ENCODE results near the gene PRKG1. TPM values are rescaled to one million over a fixed set of nuclear protein-coding genes. Genes with fewer than 3 reads are reported as not detected.
"Not testable (repeated sequence)": the region's sequence is repeated elsewhere in the genome, so short reads cannot be mapped to it uniquely, and the experiment has no call there.

PRKG1 gene
- total and polyA plus RNA-seq, 7 experiments from 2014 or later = 0.19 TPM; not detected in 6

DNA sequence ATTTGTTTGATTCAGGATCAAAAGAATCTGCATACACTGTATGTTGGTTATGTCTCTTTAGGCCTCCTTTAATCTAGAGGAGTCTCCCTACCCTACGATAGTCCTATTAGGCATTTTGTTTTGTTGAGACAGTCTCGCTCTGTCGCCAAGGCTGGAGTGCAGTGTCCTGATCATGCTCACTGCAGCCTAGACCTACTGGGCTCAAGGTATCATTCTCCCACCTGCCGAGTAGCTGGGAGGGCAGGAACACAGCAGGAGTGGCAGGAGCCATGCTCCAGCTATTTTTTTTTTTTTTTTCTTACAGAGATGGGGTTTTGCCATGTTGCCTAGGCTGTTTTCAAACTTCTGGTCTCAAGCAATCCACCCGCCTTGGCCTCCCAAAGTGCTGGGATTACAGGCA, 1116.8 kb downstream of the PRKG1 start:
- H3K9me3 Mint-ChIP-seq = no peaks in the 10 kb centered on the region
- no peaks in the 10 kb centered on the region for H3K36me3 Mint-ChIP-seq

DNA sequence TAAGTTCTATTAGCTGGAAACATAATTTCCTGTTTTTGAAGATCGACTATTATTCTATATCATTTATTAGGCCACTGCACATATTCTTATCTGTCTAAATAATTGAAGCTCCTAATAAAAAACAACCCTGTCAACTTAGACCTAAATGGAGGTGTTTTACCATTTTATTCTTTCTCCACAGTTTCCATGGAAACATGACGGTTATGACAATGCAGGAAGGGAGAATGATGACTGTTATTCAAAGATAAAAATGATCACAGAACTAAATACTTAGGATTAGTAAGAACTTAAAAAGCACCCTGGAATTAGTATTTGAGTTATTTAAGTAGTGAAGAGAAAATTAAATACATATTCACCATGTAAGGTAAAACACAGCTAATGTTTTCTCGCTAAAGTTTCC, 1119.9 kb downstream of the PRKG1 start:
- Histone ChIP-seq H3K27me3 (ENCODE audit: control insufficient read depth in 2 of 2, insufficient read depth in 2 of 2, low read length in 2 of 2) (no peaks in the 10 kb centered on the region), H3K9me3 (ENCODE audit: control insufficient read depth in 2 of 3, low read length in 3 of 3) (no peaks in the 10 kb centered on the region), H3K4me3 (ENCODE audit: low read length) (no peak overlapping the region), H3K4me1 (ENCODE audit: control insufficient read depth in 2 of 2, insufficient read depth in 2 of 2, low read length in 2 of 2) (no peaks in the 10 kb centered on the region), H3K27ac (ENCODE audit: low read depth, low read length) (no peak overlapping the region), H3K36me3 (ENCODE audit: control insufficient read depth in 2 of 3, insufficient read depth in 3 of 3, low read length in 3 of 3) (no peaks in the 10 kb centered on the region)
- Mint-ChIP-seq H3K27ac (no peak overlapping the region), H3K27me3 (no peaks in the 10 kb centered on the region), H3K9me3 (no peaks in the 10 kb centered on the region), H3K4me3 (no peak overlapping the region), H3K36me3 (no peaks in the 10 kb centered on the region), H3K4me1 (no peaks in the 10 kb centered on the region)
- CTCF ChIA-PET = no interaction called here
- ATAC-seq (no peak), DNase-seq (no peak)
- POLR2A ChIA-PET = no interaction called here
- intact Hi-C loops (cut with micrococcal nuclease) = no loop called here

More for the DNA sequence above, 1116.8 kb downstream of the PRKG1 start:
- Histone ChIP-seq H3K27ac (ENCODE audit: low read depth, low read length) (no peak overlapping the region), H3K36me3 (ENCODE audit: control insufficient read depth in 2 of 3, insufficient read depth in 3 of 3, low read length in 3 of 3) (no peaks in the 10 kb centered on the region), H3K4me1 (ENCODE audit: control insufficient read depth in 2 of 2, insufficient read depth in 2 of 2, low read length in 2 of 2) (no peaks in the 10 kb centered on the region), H3K27me3 (ENCODE audit: control insufficient read depth in 2 of 2, insufficient read depth in 2 of 2, low read length in 2 of 2) (no peaks in the 10 kb centered on the region), H3K4me3 (ENCODE audit: low read length) (no peak overlapping the region), H3K9me3 (ENCODE audit: control insufficient read depth in 2 of 3, low read length in 3 of 3) (no peaks in the 10 kb centered on the region)
- Mint-ChIP-seq H3K27me3 (peaks cover 0 to 2% (median 0%) of the 10 kb centered on the region in 5 donors), H3K4me1 (no peaks in the 10 kb centered on the region), H3K27ac (no peak overlapping the region), H3K4me3 (no peak overlapping the region)
- no peak for DNase-seq
- intact Hi-C loops (cut with micrococcal nuclease) = no loop called here
- no peak for ATAC-seq
- POLR2A ChIA-PET = no interaction called here
- CTCF ChIA-PET = no interaction called here

- Mint-ChIP-seq H3K4me3 (no peak overlapping the region), H3K36me3 (no peaks in the 10 kb centered on the region), H3K4me1 (no peaks in the 10 kb centered on the region), H3K27ac (no peak overlapping the region), H3K27me3 (no peaks in the 10 kb centered on the region), H3K9me3 (no peaks in the 10 kb centered on the region)
- intact Hi-C loops (cut with micrococcal nuclease) = no loop called here
- ChIA-PET POLR2A (no interaction called here), CTCF (no interaction called here)
- no peaks in the 10 kb centered on the region for H3K36me3 ChIP-seq (ENCODE audit: control insufficient read depth in 2 of 3, insufficient read depth in 3 of 3, low read length in 3 of 3)
- H3K9me3 ChIP-seq (ENCODE audit: control insufficient read depth in 2 of 3, low read length in 3 of 3) = no peaks in the 10 kb centered on the region
- no peak overlapping the region for H3K4me3 ChIP-seq (ENCODE audit: low read length)
- H3K4me1 ChIP-seq (ENCODE audit: control insufficient read depth in 2 of 2, insufficient read depth in 2 of 2, low read length in 2 of 2) = no peaks in the 10 kb centered on the region
- H3K27ac ChIP-seq (ENCODE audit: low read depth, low read length) = no peak overlapping the region
- no peaks in the 10 kb centered on the region for H3K27me3 ChIP-seq (ENCODE audit: control insufficient read depth in 2 of 2, insufficient read depth in 2 of 2, low read length in 2 of 2)
- no peak for ATAC-seq
- DNase-seq = no peak
Measured at GRCh38 chr10:52194716-52195115, 1120.4 kb downstream of the PRKG1 start.

DNA sequence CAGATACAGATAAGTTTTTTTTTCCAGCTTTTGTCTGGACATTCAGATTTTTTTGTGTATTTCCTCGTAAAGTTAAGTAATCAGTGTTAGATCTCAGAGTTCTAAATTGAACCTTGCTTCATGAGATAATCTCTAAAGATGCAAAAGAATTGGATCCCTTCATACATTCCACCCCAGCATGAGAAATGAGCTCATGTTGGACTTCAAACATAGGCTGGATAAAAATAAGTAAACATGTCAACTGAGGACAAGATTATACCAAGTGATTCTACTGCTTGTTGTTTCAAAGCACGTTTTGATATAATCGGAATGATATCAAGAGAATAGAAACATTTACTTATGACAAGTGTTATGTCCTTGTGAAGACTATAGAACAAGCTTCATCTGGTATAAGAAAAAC, 1122.8 kb downstream of the PRKG1 start:
- Histone ChIP-seq H3K9me3 (ENCODE audit: control insufficient read depth in 2 of 3, low read length in 3 of 3) (no peaks in the 10 kb centered on the region), H3K27me3 (ENCODE audit: control insufficient read depth in 2 of 2, insufficient read depth in 2 of 2, low read length in 2 of 2) (no peaks in the 10 kb centered on the region), H3K27ac (ENCODE audit: low read depth, low read length) (no peak overlapping the region), H3K4me3 (ENCODE audit: low read length) (no peak overlapping the region), H3K36me3 (ENCODE audit: control insufficient read depth in 2 of 3, insufficient read depth in 3 of 3, low read length in 3 of 3) (no peaks in the 10 kb centered on the region), H3K4me1 (ENCODE audit: control insufficient read depth in 2 of 2, insufficient read depth in 2 of 2, low read length in 2 of 2) (no peaks in the 10 kb centered on the region)
- H3K4me3 Mint-ChIP-seq = no peak overlapping the region
- no peaks in the 10 kb centered on the region for H3K27me3 Mint-ChIP-seq
- no peaks in the 10 kb centered on the region for H3K36me3 Mint-ChIP-seq
- ChIA-PET CTCF (no interaction called here), POLR2A (no interaction called here)
- no peak overlapping the region for H3K27ac Mint-ChIP-seq
- intact Hi-C loops (cut with micrococcal nuclease) = no loop called here
- H3K4me1 Mint-ChIP-seq = no peaks in the 10 kb centered on the region
- no peaks in the 10 kb centered on the region for H3K9me3 Mint-ChIP-seq
- no peak for ATAC-seq
- no peak for DNase-seq

- Histone ChIP-seq H3K4me3 (ENCODE audit: low read length) (no peak overlapping the region), H3K27ac (ENCODE audit: low read depth, low read length) (no peak overlapping the region), H3K9me3 (ENCODE audit: control insufficient read depth in 2 of 3, low read length in 3 of 3) (no peaks in the 10 kb centered on the region), H3K27me3 (ENCODE audit: control insufficient read depth in 2 of 2, insufficient read depth in 2 of 2, low read length in 2 of 2) (no peaks in the 10 kb centered on the region), H3K4me1 (ENCODE audit: control insufficient read depth in 2 of 2, insufficient read depth in 2 of 2, low read length in 2 of 2) (no peaks in the 10 kb centered on the region), H3K36me3 (ENCODE audit: control insufficient read depth in 2 of 3, insufficient read depth in 3 of 3, low read length in 3 of 3) (no peaks in the 10 kb centered on the region)
- no peak overlapping the region for H3K27ac Mint-ChIP-seq
- no peak overlapping the region for H3K4me3 Mint-ChIP-seq
- POLR2A ChIA-PET = no interaction called here
- H3K36me3 Mint-ChIP-seq = no peaks in the 10 kb centered on the region
- ATAC-seq (no peak), DNase-seq (no peak)
- intact Hi-C loops (cut with micrococcal nuclease) = no loop called here
- no peaks in the 10 kb centered on the region for H3K27me3 Mint-ChIP-seq
- CTCF ChIA-PET = no interaction called here
- H3K9me3 Mint-ChIP-seq = no peaks in the 10 kb centered on the region
- no peaks in the 10 kb centered on the region for H3K4me1 Mint-ChIP-seq
Measured at GRCh38 chr10:52198540-52198939, 1124.3 kb downstream of the PRKG1 start.

DNA sequence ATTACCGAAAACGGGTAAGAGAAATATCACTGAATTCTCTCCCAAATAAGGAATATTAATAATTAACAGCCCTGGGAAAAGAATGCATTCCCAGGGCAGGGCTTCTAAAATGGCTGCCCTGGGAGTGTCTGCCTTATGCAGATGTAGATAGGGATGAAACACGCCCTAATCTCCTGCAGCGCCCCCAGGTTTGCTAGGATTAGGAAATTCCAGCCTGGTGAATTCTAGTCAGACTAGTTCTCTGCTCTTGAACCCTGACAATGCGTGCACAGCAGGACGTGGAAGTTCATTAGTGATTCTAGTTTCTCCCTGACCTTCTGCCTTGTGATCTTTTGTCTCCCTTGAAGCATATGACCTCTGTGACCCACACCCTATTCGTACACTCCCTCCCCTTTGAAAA, 1130.6 kb downstream of the PRKG1 start:
- H3K9me3 Mint-ChIP-seq; H3K4me1 Mint-ChIP-seq; H3K36me3 Mint-ChIP-seq; DNase-seq; H3K9me3 ChIP-seq (ENCODE audit: control insufficient read depth in 2 of 3, low read length in 3 of 3); H3K4me3 ChIP-seq (ENCODE audit: low read length); POLR2A ChIA-PET; ATAC-seq; H3K27ac Mint-ChIP-seq; intact Hi-C loops (cut with micrococcal nuclease); H3K27me3 ChIP-seq (ENCODE audit: control insufficient read depth in 2 of 2, insufficient read depth in 2 of 2, low read length in 2 of 2); H3K36me3 ChIP-seq (ENCODE audit: control insufficient read depth in 2 of 3, insufficient read depth in 3 of 3, low read length in 3 of 3); H3K27ac ChIP-seq (ENCODE audit: low read depth, low read length); CTCF ChIA-PET; H3K4me1 ChIP-seq (ENCODE audit: control insufficient read depth in 2 of 2, insufficient read depth in 2 of 2, low read length in 2 of 2); H3K4me3 Mint-ChIP-seq: not testable (repeated sequence)
- H3K27me3 Mint-ChIP-seq = peaks cover 0 to 19% (median 14%) of the 10 kb centered on the region in 5 donors

DNA sequence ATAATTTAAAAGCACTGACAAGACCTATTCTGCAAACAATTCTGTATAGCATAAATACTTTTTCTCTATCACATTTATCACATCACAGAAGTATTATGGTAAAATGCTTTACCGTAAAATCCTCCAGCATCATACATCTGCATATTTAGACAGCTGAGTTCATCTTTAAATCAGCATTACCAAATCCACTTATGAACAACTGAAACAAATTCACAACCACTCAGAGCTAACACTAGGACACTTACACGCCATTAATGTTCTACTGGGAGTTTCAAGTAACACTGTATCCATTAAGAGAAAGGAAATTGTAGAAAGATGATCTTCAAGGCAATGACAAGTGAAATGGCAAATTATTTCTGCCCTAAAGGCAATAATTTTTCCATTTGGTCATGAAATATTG, 1134.1 kb downstream of the PRKG1 start:
- no peaks in the 10 kb centered on the region for H3K36me3 Mint-ChIP-seq
- ATAC-seq (no peak), DNase-seq (no peak)
- H3K9me3 ChIP-seq (ENCODE audit: control insufficient read depth in 2 of 3, low read length in 3 of 3) = no peaks in the 10 kb centered on the region
- H3K27ac Mint-ChIP-seq = no peak overlapping the region
- H3K36me3 ChIP-seq (ENCODE audit: control insufficient read depth in 2 of 3, insufficient read depth in 3 of 3, low read length in 3 of 3) = no peaks in the 10 kb centered on the region
- POLR2A ChIA-PET = no interaction called here
- no peaks in the 10 kb centered on the region for H3K4me1 ChIP-seq (ENCODE audit: control insufficient read depth in 2 of 2, insufficient read depth in 2 of 2, low read length in 2 of 2)
- peaks cover 0 to 19% (median 14%) of the 10 kb centered on the region in 5 donors for H3K27me3 Mint-ChIP-seq
- CTCF ChIA-PET = interaction anchor here (0.7 kb wide), 1 partner anchor 11 kb away, joined by 3 read pairs; no protein-coding TSS in a partner anchor
- H3K27me3 ChIP-seq (ENCODE audit: control insufficient read depth in 2 of 2, insufficient read depth in 2 of 2, low read length in 2 of 2) = no peaks in the 10 kb centered on the region
- no peaks in the 10 kb centered on the region for H3K4me1 Mint-ChIP-seq
- H3K9me3 Mint-ChIP-seq = peaks cover 0 to 3% (median 0%) of the 10 kb centered on the region in 11 donors
- H3K27ac ChIP-seq (ENCODE audit: low read depth, low read length) = no peak overlapping the region
- intact Hi-C loops (cut with micrococcal nuclease) = no loop called here
- H3K4me3 Mint-ChIP-seq = no peak overlapping the region
- no peak overlapping the region for H3K4me3 ChIP-seq (ENCODE audit: low read length)

All from naive thymus-derived CD4-positive, alpha-beta T cell (primary cell).